Ramos (cell line): ENCODE results near the gene SHFL.

Experiments used
- in situ Hi-C: fragments of 300-500 bp; cut with MboI; formaldehyde crosslinking; loops from one replicate; pipeline ENCODE4 v1.14.3; 2022; ENCODE audit warnings: low sequenced_read_pairs; ENCODE audit not compliant: unreplicated experiment

The SHFL gene

GRCh38 chr19:10120538-10121189, 34.5 kb downstream of the SHFL start:
- in situ Hi-C loops: no loop called here

GRCh38 chr19:10122045-10122444, 35.9 kb downstream of the SHFL start:
- in situ Hi-C loops: no loop called here

GRCh38 chr19:10124429-10124828, 38.3 kb downstream of the SHFL start:
- in situ Hi-C loops: no loop called here

- in situ Hi-C loops: no loop called here
These were observed 40.1 kb downstream of the SHFL start for GRCh38 chr19:10126213-10126639.

GRCh38 chr19:10132905-10133304, 46.8 kb downstream of the SHFL start:
- in situ Hi-C loops: no loop called here

- in situ Hi-C loops: no loop called here
These were observed 47.5 kb downstream of the SHFL start for GRCh38 chr19:10133596-10133995.

- in situ Hi-C loops: no loop called here
These were observed 47.9 kb downstream of the SHFL start for GRCh38 chr19:10134040-10134439.

GRCh38 chr19:10135551-10136334, 49.6 kb downstream of the SHFL start:
- in situ Hi-C loops: no loop called here

- in situ Hi-C loops: no loop called here
These were observed 50.8 kb downstream of the SHFL start for GRCh38 chr19:10136936-10137335.

GRCh38 chr19:10137751-10138682, 51.9 kb downstream of the SHFL start:
- in situ Hi-C loops: no loop called here

- in situ Hi-C loops: no loop called here
These were observed 53.0 kb downstream of the SHFL start for GRCh38 chr19:10138879-10139795.

GRCh38 chr19:10139952-10140351, 53.8 kb downstream of the SHFL start:
- in situ Hi-C loops: no loop called here

- in situ Hi-C loops: no loop called here
These were observed 55.4 kb downstream of the SHFL start for GRCh38 chr19:10141479-10141878.

- in situ Hi-C loops: no loop called here
These were observed 55.9 kb downstream of the SHFL start for GRCh38 chr19:10141973-10142372.
